Nephron (organoid): Measurements from ENCODE around the gene ADGRF3.
"Not testable (repeated sequence)": the region's sequence is repeated elsewhere in the genome, so short reads cannot be mapped to it uniquely, and the experiment has no call there.

Experiments used
- H3K27ac Mint-ChIP-seq, 3 experiments: 2 replicates each; pipeline ENCODE4 v1.8.0; 2020; ENCODE audit warnings: mixed read lengths in 3 of 3, mild to moderate bottlenecking in 2 of 3, moderate library complexity in 1 of 3
- H3K27me3 Mint-ChIP-seq: 2 replicates; pipeline ENCODE4 v1.8.0; 2021; ENCODE audit warnings: low read depth, mild to moderate bottlenecking, moderate library complexity, mixed read lengths
- H3K36me3 Mint-ChIP-seq: 2 replicates; pipeline ENCODE4 v1.8.0; 2020; ENCODE audit warnings: low read depth, mixed read lengths
- H3K4me1 Mint-ChIP-seq: 2 replicates; pipeline ENCODE4 v1.8.0; 2020; ENCODE audit warnings: mixed read lengths
- H3K4me3 Mint-ChIP-seq, 3 experiments: 2 replicates each; pipeline ENCODE4 v1.8.0; 2020; ENCODE audit warnings: mild to moderate bottlenecking in 3 of 3, mixed read lengths in 3 of 3, moderate library complexity in 2 of 3
- H3K9me3 Mint-ChIP-seq: 2 replicates; pipeline ENCODE4 v1.8.0; 2020; ENCODE audit warnings: mixed read lengths
- TF ChIP-seq, protein P1 (sequence below), 3 experiments: fragments of 200-600 bp; sonication (generic); IDR thresholded peaks; one replicate each; pipeline ENCODE4 v1.5.0; 2021; ENCODE audit warnings: antibody characterized with exemption in 3 of 3; ENCODE audit not compliant: unreplicated experiment in 3 of 3

Gene ADGRF3

DNA sequence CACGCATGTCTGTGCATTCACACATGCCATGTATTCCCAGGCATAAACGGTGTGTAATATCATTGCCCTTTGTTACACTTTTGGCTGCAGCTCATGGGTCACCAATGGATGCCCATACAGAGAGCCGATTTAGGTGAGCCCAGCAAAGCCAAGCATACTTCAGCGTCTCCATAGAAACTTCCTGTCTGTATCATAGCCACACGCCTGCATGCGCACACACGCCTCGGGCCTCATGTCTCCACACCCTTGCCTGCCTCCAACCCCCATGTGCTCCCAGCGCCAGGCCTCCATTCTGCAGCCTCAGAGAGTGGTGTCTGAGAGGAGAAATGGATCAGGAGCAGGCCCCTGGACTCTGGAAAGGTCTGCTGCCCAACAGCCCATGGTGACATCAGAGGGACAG lies 34.1 kb downstream of the ADGRF3 start:
- TF ChIP-seq, protein P1, sequence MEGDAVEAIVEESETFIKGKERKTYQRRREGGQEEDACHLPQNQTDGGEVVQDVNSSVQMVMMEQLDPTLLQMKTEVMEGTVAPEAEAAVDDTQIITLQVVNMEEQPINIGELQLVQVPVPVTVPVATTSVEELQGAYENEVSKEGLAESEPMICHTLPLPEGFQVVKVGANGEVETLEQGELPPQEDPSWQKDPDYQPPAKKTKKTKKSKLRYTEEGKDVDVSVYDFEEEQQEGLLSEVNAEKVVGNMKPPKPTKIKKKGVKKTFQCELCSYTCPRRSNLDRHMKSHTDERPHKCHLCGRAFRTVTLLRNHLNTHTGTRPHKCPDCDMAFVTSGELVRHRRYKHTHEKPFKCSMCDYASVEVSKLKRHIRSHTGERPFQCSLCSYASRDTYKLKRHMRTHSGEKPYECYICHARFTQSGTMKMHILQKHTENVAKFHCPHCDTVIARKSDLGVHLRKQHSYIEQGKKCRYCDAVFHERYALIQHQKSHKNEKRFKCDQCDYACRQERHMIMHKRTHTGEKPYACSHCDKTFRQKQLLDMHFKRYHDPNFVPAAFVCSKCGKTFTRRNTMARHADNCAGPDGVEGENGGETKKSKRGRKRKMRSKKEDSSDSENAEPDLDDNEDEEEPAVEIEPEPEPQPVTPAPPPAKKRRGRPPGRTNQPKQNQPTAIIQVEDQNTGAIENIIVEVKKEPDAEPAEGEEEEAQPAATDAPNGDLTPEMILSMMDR (IDR thresholded peaks at IDR 0.05; ENCODE audit: unreplicated experiment in 3 of 3): no peak
- Mint-ChIP-seq H3K36me3 (no peaks in the 10 kb centered on the region), H3K4me1 (peaks cover 7% of the 10 kb centered on the region), H3K27ac (no peak overlapping the region), H3K4me3 (no peak overlapping the region), H3K9me3 (no peaks in the 10 kb centered on the region), H3K27me3 (peaks cover 9% of the 10 kb centered on the region)

DNA sequence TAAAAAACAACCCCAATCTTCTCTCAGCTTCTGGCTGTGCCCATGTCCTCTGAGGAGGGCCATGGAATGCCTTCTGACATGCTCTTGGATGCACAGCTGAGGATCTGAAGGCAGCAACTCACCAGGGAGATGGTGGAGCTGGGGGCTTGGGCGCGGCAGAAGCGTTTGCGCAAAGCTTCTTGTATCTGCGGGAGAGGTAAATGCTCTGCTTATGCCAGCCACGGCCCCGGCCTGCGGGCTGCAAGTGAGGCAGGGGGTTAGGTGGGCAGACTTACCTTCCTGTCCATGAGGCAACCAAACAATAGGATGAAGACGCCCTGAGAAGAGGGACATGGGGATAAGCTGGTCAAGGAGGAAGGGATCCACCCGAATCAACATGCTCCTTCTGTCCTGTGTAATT lies 36.7 kb downstream of the ADGRF3 start:
- Mint-ChIP-seq H3K36me3 (no peaks in the 10 kb centered on the region), H3K27me3 (peaks cover 5% of the 10 kb centered on the region), H3K4me3 (no peak overlapping the region), H3K27ac (no peak overlapping the region), H3K4me1 (peaks cover 11% of the 10 kb centered on the region), H3K9me3 (no peaks in the 10 kb centered on the region)
- TF ChIP-seq, protein P1 (IDR thresholded peaks at IDR 0.05; ENCODE audit: unreplicated experiment in 3 of 3): no peak

DNA sequence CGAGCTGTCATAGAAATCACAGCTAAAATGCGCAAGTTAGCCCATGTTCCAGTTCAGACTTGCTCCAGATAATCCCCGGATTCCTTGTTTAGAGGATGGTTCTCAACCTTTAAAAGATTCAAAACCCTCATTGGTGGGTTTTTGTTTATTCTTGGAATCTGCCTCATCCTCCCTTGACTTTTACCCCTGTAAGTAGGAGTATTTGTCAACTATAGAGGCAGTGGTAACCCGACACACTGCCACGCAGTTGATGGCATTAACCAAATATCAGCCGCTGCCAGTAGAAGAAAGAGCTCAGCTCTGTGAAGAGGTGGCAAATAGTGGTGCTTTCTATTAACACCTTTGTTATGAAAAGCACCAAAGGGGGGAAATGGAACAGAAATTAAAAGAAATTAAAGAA lies 41.0 kb downstream of the ADGRF3 start:
- H3K4me3 Mint-ChIP-seq: no peak overlapping the region
- peaks cover 11% of the 10 kb centered on the region for H3K4me1 Mint-ChIP-seq
- no peaks in the 10 kb centered on the region for H3K36me3 Mint-ChIP-seq
- TF ChIP-seq, protein P1 (IDR thresholded peaks at IDR 0.05; ENCODE audit: unreplicated experiment in 3 of 3): no peak
- no peaks in the 10 kb centered on the region for H3K9me3 Mint-ChIP-seq
- no peaks in the 10 kb centered on the region for H3K27me3 Mint-ChIP-seq
- peak overlapping the region; percentile 47 to 85 (median 53) for H3K27ac Mint-ChIP-seq

DNA sequence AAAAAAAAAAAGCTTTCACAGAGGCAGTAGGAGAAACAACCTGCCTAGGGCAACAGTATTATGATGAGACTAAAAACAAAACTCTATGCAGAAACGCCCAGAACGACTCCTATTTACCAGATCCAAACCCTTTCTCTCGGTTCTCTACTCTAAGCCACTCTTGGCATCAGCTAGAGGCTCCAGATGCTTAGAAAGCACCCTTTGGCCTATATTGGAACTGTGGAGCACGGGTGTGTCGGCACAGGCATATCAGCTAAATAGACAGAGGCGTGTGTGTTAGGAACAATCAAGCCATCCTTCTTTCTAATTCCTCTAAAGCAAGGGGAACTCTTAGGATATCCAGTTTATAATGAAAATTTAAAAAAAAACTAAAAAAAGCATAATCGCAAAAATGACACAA lies 41.5 kb downstream of the ADGRF3 start:
- H3K36me3 Mint-ChIP-seq, H3K9me3 Mint-ChIP-seq, H3K4me3 Mint-ChIP-seq, H3K27me3 Mint-ChIP-seq: not testable (repeated sequence)
- H3K27ac Mint-ChIP-seq: peak overlapping the region in 2 of 3 experiments; percentile 48 to 53
- peaks cover 11% of the 10 kb centered on the region for H3K4me1 Mint-ChIP-seq

DNA sequence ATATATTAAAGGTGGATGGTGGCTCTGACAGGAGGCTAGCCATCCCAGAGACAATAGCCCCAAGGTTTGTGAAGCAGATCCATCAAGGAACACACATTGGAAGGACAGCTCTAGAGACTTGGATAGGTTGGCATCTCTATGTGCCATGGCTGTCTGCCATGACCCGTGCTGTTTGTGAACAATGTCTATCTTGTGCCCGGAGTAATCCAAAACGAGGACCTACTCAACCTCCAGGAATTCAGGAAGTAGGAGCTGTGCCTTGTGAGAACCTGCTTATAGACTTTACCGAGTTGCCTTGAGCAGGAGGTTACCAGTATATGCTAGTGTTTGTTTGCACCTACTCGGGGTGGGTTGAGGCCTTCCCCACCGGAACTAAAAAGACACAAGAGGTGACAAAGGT lies 43.7 kb downstream of the ADGRF3 start:
- Mint-ChIP-seq H3K27ac (no peak overlapping the region), H3K36me3 (no peaks in the 10 kb centered on the region), H3K27me3 (no peaks in the 10 kb centered on the region), H3K9me3 (no peaks in the 10 kb centered on the region), H3K4me3 (no peak overlapping the region), H3K4me1 (peaks cover 11% of the 10 kb centered on the region)
- TF ChIP-seq, protein P1 (IDR thresholded peaks at IDR 0.05; ENCODE audit: unreplicated experiment in 3 of 3): no peak

DNA sequence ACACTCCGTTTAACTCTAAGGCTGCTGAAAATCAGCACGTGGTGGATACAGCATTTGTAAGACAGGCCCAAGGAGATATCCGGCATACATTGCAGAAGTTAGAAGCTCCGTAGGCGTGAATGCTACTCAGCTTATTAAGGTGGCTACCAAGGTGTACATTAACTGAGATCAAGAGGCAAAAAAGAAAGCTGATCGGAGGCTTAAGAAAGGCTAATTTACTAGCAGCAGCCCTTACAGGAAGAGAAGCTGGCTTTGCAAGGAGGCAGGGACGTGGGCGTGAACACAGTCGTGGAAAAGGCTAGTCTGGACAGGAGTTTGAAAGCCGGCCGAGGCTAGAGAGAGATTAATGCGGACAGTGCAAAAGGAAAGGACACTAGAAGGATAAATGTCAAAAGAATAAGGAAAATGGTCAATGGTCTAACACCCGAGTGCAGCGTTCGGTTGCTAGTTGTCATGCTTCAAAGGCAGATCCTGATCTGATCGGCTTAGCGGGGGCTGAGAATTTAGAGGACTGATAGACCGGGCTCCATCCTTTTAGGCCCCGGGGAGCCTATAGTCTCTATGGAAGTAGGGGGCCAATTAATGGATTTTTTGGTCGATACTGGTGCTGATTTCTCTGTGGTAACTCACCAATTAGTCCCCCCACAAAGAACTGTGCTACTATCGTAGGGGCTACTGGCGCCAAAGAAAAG lies 46.2 kb downstream of the ADGRF3 start:
- H3K27me3 Mint-ChIP-seq: peaks cover 8% of the 10 kb centered on the region
- no peaks in the 10 kb centered on the region for H3K9me3 Mint-ChIP-seq
- H3K4me3 Mint-ChIP-seq: no peak overlapping the region
- H3K36me3 Mint-ChIP-seq: no peaks in the 10 kb centered on the region
- H3K27ac Mint-ChIP-seq: no peak overlapping the region
- TF ChIP-seq, protein P1 (IDR thresholded peaks at IDR 0.05; ENCODE audit: unreplicated experiment in 3 of 3): no peak
- peaks cover 7% of the 10 kb centered on the region for H3K4me1 Mint-ChIP-seq
